Measurements from ENCODE around the gene GAB2. TPM values are rescaled to one million over a fixed set of nuclear protein-coding genes. Genes with fewer than 3 reads are reported as not detected.
A peak's percentile ranks its signal among the peaks of the same experiment; 100 is the strongest.

GAB2 gene
- total RNA-seq, 4 donors from 2014 or later, result 15.9 to 82.3 (median 21.1) TPM

- Histone ChIP-seq H3K9me3 (no peaks in the 10 kb centered on the region), H3K27me3 (no peaks in the 10 kb centered on the region), H3K4me3 (peak overlapping the region; percentile 90 to 100), H3K4me1 (no peaks in the 10 kb centered on the region), H3K27ac (peak overlapping the region; percentile 85 to 87), H3K36me3 (no peaks in the 10 kb centered on the region)
- TF ChIP-seq CTCF (IDR thresholded peaks at IDR 0.05) (no peak), POLR2A (IDR thresholded peaks at IDR 0.05) (no peak)
- no peak for DNase-seq
- intact Hi-C loops (cut with DNase I; ENCODE audit: low total_unique reads), result no loop called here
Measured at GRCh38 chr11:78189851-78190250, 227.8 kb downstream of the GAB2 start.

GRCh38 chr11:78189174-78189724, 228.4 kb downstream of the GAB2 start:
- Histone ChIP-seq H3K27me3 (no peaks in the 10 kb centered on the region), H3K4me1 (no peaks in the 10 kb centered on the region), H3K9me3 (no peaks in the 10 kb centered on the region), H3K4me3 (peak overlapping the region; percentile 90 to 100), H3K36me3 (no peaks in the 10 kb centered on the region), H3K27ac (peak overlapping the region; percentile 85 to 87)
- no peak for DNase-seq
- intact Hi-C loops (cut with DNase I; ENCODE audit: low total_unique reads), result no loop called here
- no peak for TF ChIP-seq POLR2A (IDR thresholded peaks at IDR 0.05)
- TF ChIP-seq CTCF (IDR thresholded peaks at IDR 0.05), result no peak

- Histone ChIP-seq H3K9me3 (no peaks in the 10 kb centered on the region), H3K36me3 (no peaks in the 10 kb centered on the region), H3K27ac (peak within 1 kb of the TSS; percentile 85 to 87), H3K4me1 (no peaks in the 10 kb centered on the region), H3K4me3 (peak within 1 kb of the TSS; percentile 90 to 100), H3K27me3 (no peaks in the 10 kb centered on the region)
- DNase-seq, result peak; percentile 96
- peak; percentile 58 to 82 for TF ChIP-seq POLR2A (IDR thresholded peaks at IDR 0.05)
- TF ChIP-seq CTCF (IDR thresholded peaks at IDR 0.05), result peak in 1 of 4 experiments; percentile 17
- intact Hi-C loops (cut with DNase I; ENCODE audit: low total_unique reads), result no loop called here
Measured at GRCh38 chr11:78188286-78189173, 229.1 kb downstream of the GAB2 start, which contains the start of the genes KCTD21 and USP35. Gene KCTD21, minus strand, starts transcription at chr11:78188626. Its CDS starts 14,072 bp downstream, at chr11:78174554. Gene USP35, plus strand, starts transcription at chr11:78188919. Its CDS starts 7,327 bp downstream, at chr11:78196246.

- H3K4me3 ChIP-seq, result peak overlapping the region; percentile 90 to 100
- no peaks in the 10 kb centered on the region for H3K9me3 ChIP-seq
- peak overlapping the region; percentile 85 to 87 for H3K27ac ChIP-seq
- H3K36me3 ChIP-seq, result no peaks in the 10 kb centered on the region
- TF ChIP-seq POLR2A (IDR thresholded peaks at IDR 0.05), result no peak
- TF ChIP-seq CTCF (IDR thresholded peaks at IDR 0.05), result no peak
- intact Hi-C loops (cut with DNase I; ENCODE audit: low total_unique reads), result no loop called here
- no peaks in the 10 kb centered on the region for H3K4me1 ChIP-seq
- H3K27me3 ChIP-seq, result no peaks in the 10 kb centered on the region
- no peak for DNase-seq
Measured at GRCh38 chr11:78187366-78188285, 230.0 kb downstream of the GAB2 start.
